Measurements from ENCODE around the gene ST8SIA4. TPM values are rescaled to one million over a fixed set of nuclear protein-coding genes. Genes with fewer than 3 reads are reported as not detected.

The ST8SIA4 gene
- total RNA-seq, 2 donors from 2014 or later: 0.80 to 0.82 TPM

DNA sequence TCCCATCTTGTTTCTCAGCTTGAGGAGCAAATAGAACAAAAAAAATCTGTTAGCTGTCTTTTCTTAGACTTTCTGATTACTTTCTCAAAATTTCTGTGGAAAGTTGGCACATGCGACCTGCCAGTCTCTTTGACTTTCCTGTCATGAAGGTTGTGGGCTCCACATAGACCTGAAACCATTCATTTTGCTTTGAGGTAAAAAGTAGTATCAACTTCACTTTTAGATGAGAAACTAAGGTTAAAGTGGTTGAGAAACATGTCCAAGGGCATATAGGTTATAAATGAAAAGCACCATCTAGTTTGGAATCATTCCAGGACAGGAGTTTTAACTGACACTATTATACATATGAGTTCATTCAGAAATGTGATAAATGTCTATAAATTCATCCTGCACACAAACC lies 42.7 kb downstream of the ST8SIA4 start:
- TF ChIP-seq POLR2AphosphoS5 (IDR thresholded peaks at IDR 0.05) (no peak), POLR2A (IDR thresholded peaks at IDR 0.05) (no peak)
- TF ChIP-seq, protein P1, sequence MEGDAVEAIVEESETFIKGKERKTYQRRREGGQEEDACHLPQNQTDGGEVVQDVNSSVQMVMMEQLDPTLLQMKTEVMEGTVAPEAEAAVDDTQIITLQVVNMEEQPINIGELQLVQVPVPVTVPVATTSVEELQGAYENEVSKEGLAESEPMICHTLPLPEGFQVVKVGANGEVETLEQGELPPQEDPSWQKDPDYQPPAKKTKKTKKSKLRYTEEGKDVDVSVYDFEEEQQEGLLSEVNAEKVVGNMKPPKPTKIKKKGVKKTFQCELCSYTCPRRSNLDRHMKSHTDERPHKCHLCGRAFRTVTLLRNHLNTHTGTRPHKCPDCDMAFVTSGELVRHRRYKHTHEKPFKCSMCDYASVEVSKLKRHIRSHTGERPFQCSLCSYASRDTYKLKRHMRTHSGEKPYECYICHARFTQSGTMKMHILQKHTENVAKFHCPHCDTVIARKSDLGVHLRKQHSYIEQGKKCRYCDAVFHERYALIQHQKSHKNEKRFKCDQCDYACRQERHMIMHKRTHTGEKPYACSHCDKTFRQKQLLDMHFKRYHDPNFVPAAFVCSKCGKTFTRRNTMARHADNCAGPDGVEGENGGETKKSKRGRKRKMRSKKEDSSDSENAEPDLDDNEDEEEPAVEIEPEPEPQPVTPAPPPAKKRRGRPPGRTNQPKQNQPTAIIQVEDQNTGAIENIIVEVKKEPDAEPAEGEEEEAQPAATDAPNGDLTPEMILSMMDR (IDR thresholded peaks at IDR 0.05): no peak
- Histone ChIP-seq H3K4me3 (no peak overlapping the region), H3K9me3 (no peaks in the 10 kb centered on the region), H3K27me3 (replicated peaks; ENCODE audit: insufficient read depth) (no peaks in the 10 kb centered on the region), H3K27ac (no peak overlapping the region), H3K36me3 (no peaks in the 10 kb centered on the region), H3K4me1 (replicated peaks) (no peaks in the 10 kb centered on the region)
- DNase-seq (ENCODE audit: low spot score): no peak
- intact Hi-C loops (cut with DNase I): no loop called here
- 97% methylated on average over 1 of the region's 1 CpG for WGBS

DNA sequence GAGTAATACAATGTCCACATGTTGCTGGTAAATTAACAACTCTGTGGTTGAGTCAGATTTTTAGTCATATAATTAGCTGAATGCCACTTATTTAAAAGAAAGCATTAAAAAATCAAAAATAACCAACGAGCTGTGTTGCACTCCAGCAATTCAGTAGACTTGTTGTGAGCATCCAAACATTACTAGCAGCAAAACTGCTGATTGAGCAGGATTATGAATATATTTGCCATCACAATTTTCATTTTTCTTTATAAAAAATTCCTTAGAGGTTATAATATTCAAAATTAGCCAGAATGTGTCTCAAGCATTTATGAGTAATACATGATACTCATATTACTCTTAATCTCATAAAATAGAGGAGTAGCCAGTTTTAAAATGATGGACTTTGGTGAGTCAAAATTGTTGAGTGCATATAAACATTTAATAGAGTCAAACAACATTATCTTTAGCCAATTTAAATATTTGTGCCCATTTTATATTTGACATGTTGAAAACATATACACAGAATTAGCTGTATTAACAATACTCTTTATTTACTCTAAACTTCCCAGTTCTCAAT lies 44.0 kb downstream of the ST8SIA4 start:
- no peaks in the 10 kb centered on the region for H3K9me3 ChIP-seq
- no peak for DNase-seq (ENCODE audit: low spot score)
- no peak overlapping the region for H3K4me3 ChIP-seq
- 81% methylated on average over 1 of the region's 1 CpG for WGBS
- no peak overlapping the region for H3K27ac ChIP-seq
- intact Hi-C loops (cut with DNase I): no loop called here
- H3K36me3 ChIP-seq: no peaks in the 10 kb centered on the region
- H3K27me3 ChIP-seq (replicated peaks; ENCODE audit: insufficient read depth): no peaks in the 10 kb centered on the region
- H3K4me1 ChIP-seq (replicated peaks): no peaks in the 10 kb centered on the region
- TF ChIP-seq, protein P1 (IDR thresholded peaks at IDR 0.05): no peak
- TF ChIP-seq POLR2AphosphoS5 (IDR thresholded peaks at IDR 0.05): no peak
- no peak for TF ChIP-seq POLR2A (IDR thresholded peaks at IDR 0.05)

DNA sequence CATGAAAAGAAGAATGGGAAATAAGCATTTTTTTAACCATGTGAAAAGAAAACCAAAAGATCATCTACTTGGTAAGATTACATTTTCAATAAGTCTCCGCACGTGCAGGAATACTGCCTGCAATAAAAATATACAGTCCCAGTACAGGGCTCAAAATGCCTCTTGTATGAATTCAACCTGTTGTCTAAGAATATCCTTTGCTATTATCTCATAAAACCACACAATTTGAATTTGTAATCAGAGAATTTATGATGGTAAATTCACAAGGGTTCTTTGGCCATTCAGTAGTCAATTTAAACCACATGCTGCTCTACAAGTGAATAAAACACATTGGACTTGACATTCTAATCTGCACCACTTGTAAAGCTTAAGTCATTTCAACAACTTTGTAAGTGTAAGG lies 46.6 kb downstream of the ST8SIA4 start:
- no peak overlapping the region for H3K27ac ChIP-seq
- no peaks in the 10 kb centered on the region for H3K9me3 ChIP-seq
- H3K4me1 ChIP-seq (replicated peaks): no peaks in the 10 kb centered on the region
- no peaks in the 10 kb centered on the region for H3K36me3 ChIP-seq
- no peak for DNase-seq (ENCODE audit: low spot score)
- WGBS: 85% methylated on average over 2 of the region's 2 CpGs
- H3K27me3 ChIP-seq (replicated peaks; ENCODE audit: insufficient read depth): no peaks in the 10 kb centered on the region
- intact Hi-C loops (cut with DNase I): no loop called here
- H3K4me3 ChIP-seq: no peak overlapping the region
- TF ChIP-seq, protein P1 (IDR thresholded peaks at IDR 0.05): no peak
- TF ChIP-seq POLR2A (IDR thresholded peaks at IDR 0.05): no peak
- no peak for TF ChIP-seq POLR2AphosphoS5 (IDR thresholded peaks at IDR 0.05)

DNA sequence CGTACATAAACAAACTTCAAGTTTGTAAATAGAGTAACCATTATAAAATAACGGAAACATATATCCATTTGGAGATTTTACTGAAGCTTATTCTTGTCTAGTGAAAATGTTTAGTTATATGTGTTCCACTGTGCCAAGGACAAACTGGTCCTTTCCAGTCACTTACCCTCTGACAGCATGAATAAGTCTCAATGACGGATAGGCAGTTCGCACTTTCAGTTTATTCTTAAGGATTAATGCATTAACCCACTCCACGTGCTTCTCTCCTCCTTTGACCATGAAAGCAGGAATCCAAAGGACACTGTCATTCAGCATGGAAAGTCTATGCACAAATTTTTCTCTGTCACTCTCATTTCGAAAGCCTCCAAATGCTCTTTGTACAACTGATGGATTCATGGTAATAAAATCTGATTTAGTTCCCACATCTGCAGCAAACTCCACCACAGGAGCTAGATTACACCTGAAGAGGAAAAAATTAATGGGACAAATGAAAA lies 47.1 kb downstream of the ST8SIA4 start:
- WGBS: 93% methylated on average over 6 of the region's 6 CpGs
- no peak overlapping the region for H3K4me3 ChIP-seq
- no peaks in the 10 kb centered on the region for H3K36me3 ChIP-seq
- no peak overlapping the region for H3K27ac ChIP-seq
- no peaks in the 10 kb centered on the region for H3K27me3 ChIP-seq (replicated peaks; ENCODE audit: insufficient read depth)
- H3K4me1 ChIP-seq (replicated peaks): no peaks in the 10 kb centered on the region
- DNase-seq (ENCODE audit: low spot score): no peak
- intact Hi-C loops (cut with DNase I): no loop called here
- no peaks in the 10 kb centered on the region for H3K9me3 ChIP-seq
- TF ChIP-seq POLR2AphosphoS5 (IDR thresholded peaks at IDR 0.05) (no peak), POLR2A (IDR thresholded peaks at IDR 0.05) (no peak)
- TF ChIP-seq, protein P1 (IDR thresholded peaks at IDR 0.05): no peak

DNA sequence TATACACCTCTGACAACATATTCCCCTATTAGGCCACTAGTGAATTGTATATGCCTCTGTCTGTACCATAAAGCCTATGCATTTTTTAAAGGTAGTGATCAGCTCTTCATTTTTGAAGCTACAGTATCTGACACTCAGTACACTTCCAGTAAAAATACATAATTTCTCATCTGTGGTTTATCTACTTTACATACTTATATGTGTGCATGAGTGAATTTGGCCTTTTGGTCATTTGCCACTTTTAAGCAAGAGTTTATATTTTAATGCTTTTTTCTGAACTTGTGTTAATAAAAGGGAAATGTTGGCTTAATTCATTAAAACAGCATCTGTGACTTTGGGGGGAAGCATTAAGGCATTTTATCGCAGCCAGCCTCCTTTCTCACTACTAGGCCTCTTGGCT lies 47.8 kb downstream of the ST8SIA4 start:
- 93% methylated on average over 1 of the region's 1 CpG for WGBS
- intact Hi-C loops (cut with DNase I): no loop called here
- H3K9me3 ChIP-seq: no peaks in the 10 kb centered on the region
- no peak for DNase-seq (ENCODE audit: low spot score)
- H3K4me1 ChIP-seq (replicated peaks): no peaks in the 10 kb centered on the region
- H3K27ac ChIP-seq: no peak overlapping the region
- H3K4me3 ChIP-seq: no peak overlapping the region
- no peaks in the 10 kb centered on the region for H3K27me3 ChIP-seq (replicated peaks; ENCODE audit: insufficient read depth)
- no peak for TF ChIP-seq POLR2A (IDR thresholded peaks at IDR 0.05)
- no peak for TF ChIP-seq POLR2AphosphoS5 (IDR thresholded peaks at IDR 0.05)
- TF ChIP-seq, protein P1 (IDR thresholded peaks at IDR 0.05): no peak
- H3K36me3 ChIP-seq: no peaks in the 10 kb centered on the region
